Keratinocyte (primary cell): Measurements from ENCODE around the gene FAM120B. TPM values are rescaled to one million over a fixed set of nuclear protein-coding genes. Genes with fewer than 3 reads are reported as not detected.

Source experiments
- DNase-seq: peaks from one replicate; pipeline ENCODE4 v3.0.0-alpha.2; 2011; ENCODE audit warnings: low read depth, missing footprints, low spot score
- FAIRE-seq: peaks from 2 replicates; lab custom pipeline; 2011; peaks lifted over from hg19 to GRCh38; lab: Jason Lieb, UNC
- H2AFZ ChIP-seq: 2 replicates; pipeline ENCODE4 v1.6.0; 2012; ENCODE audit warnings: low read length, control low read depth, inconsistent platforms; ENCODE audit not compliant: control insufficient read depth
- H3K27ac ChIP-seq: 2 replicates; pipeline ENCODE4 v1.5.1; 2011; ENCODE audit warnings: low read length; ENCODE audit not compliant: control insufficient read depth, insufficient read depth
- H3K27me3 ChIP-seq: 3 replicates; pipeline ENCODE4 v1.6.0; 2011; ENCODE audit warnings: low read length; ENCODE audit not compliant: control insufficient read depth, insufficient read depth; ENCODE audit errors: extremely low read depth
- H3K36me3 ChIP-seq, 2 experiments: 2 replicates in 1 of 2; 3 replicates in 1 of 2; pipeline ENCODE4 v1.5.1; 2011; ENCODE audit warnings: low read length in 2 of 2, mild to moderate bottlenecking in 1 of 2; ENCODE audit not compliant: control insufficient read depth in 2 of 2, insufficient read depth in 2 of 2; ENCODE audit errors: extremely low read depth in 1 of 2
- H3K4me1 ChIP-seq: 3 replicates; pipeline ENCODE4 v1.5.1; 2011; ENCODE audit warnings: low read length; ENCODE audit not compliant: control insufficient read depth, insufficient read depth; ENCODE audit errors: extremely low read depth
- H3K4me2 ChIP-seq: 3 replicates; pipeline ENCODE4 v1.6.0; 2011; ENCODE audit warnings: low read depth, low read length; ENCODE audit not compliant: control insufficient read depth, insufficient read depth; ENCODE audit errors: extremely low read depth
- H3K4me3 ChIP-seq, 3 experiments: fragments of 200-600 bp in 1 of 3; sonication (generic) in 1 of 3; 2 replicates in 2 of 3; 3 replicates in 1 of 3; pipeline ENCODE4 v1.5.1; 2011 to 2016; ENCODE audit warnings: low read length in 3 of 3, mild to moderate bottlenecking in 3 of 3, control low read depth in 2 of 3, inconsistent platforms in 1 of 3, low read depth in 1 of 3, mixed read lengths in 1 of 3, mixed run types in 1 of 3, moderate library complexity in 1 of 3; ENCODE audit not compliant: control insufficient read depth in 2 of 3, insufficient read depth in 2 of 3; ENCODE audit errors: extremely low read depth in 1 of 3
- H3K79me2 ChIP-seq: 2 replicates; pipeline ENCODE4 v1.6.0; 2012; ENCODE audit warnings: low read length; ENCODE audit not compliant: control insufficient read depth, insufficient read depth
- H3K9ac ChIP-seq: 3 replicates; pipeline ENCODE4 v1.6.0; 2011; ENCODE audit warnings: low read length; ENCODE audit not compliant: control insufficient read depth, insufficient read depth; ENCODE audit errors: extremely low read depth
- H3K9me1 ChIP-seq: 3 replicates; pipeline ENCODE4 v1.6.0; 2011; ENCODE audit warnings: low read length; ENCODE audit not compliant: control insufficient read depth, insufficient read depth; ENCODE audit errors: extremely low read depth
- H3K9me3 ChIP-seq: 2 replicates; pipeline ENCODE4 v1.5.1; 2012; ENCODE audit warnings: low read depth, low read length; ENCODE audit not compliant: control insufficient read depth
- H4K20me1 ChIP-seq: 3 replicates; pipeline ENCODE4 v1.6.0; 2011; ENCODE audit warnings: low read length; ENCODE audit not compliant: control insufficient read depth, insufficient read depth; ENCODE audit errors: extremely low read depth
- EZH2 ChIP-seq: IDR thresholded peaks from one replicate; pipeline ENCODE4 v1.6.1; 2012; ENCODE audit warnings: inconsistent platforms, mild to moderate bottlenecking, low read length, moderate library complexity
- dilution Hi-C: fragments of 300-500 bp; cut with MboI; formaldehyde crosslinking; loops from one replicate; pipeline ENCODE4 v1.7.0; 2020; ENCODE audit warnings: low sequenced_read_pairs; ENCODE audit not compliant: extremely low pct_ligation_motif_present
- polyA plus RNA-seq, 5 experiments: library from polyadenylated mRNA; depleted of rRNA in 3 of 5; stranded (reverse) in 3 of 5; stranded (forward) in 1 of 5; unstranded in 1 of 5; fragments of >200 nt; gene quantifications; 1 replicate in 1 of 5; 2 replicates in 3 of 5; 3 replicates in 1 of 5; pipeline versions ENCODE4 v1.2.1 to v1.2.3, GENCODE V29; 2011 to 2012; ENCODE audit warnings: missing spikeins in 2 of 5, low read depth in 1 of 5, low replicate concordance in 1 of 5
- TF ChIP-seq, protein P1 (sequence below), 3 experiments: IDR thresholded peaks in 1 of 3; conservative IDR thresholded peaks in 1 of 3; optimal IDR thresholded peaks in 1 of 3; 2 replicates in 2 of 3; 3 replicates in 1 of 3; pipeline versions ENCODE3 to v1.5.1; 2011; ENCODE audit warnings: low read length in 3 of 3, mild to moderate bottlenecking in 3 of 3, moderate library complexity in 2 of 3, control low read depth in 1 of 3, inconsistent platforms in 1 of 3; ENCODE audit not compliant: insufficient read depth in 2 of 3; ENCODE audit errors: extremely low read depth in 1 of 3

Gene FAM120B
- polyA plus RNA-seq, 1 donor (not counting 4 experiments of a cell fraction or from before 2014, with no cell fraction given), result 17.4 TPM

DNA sequence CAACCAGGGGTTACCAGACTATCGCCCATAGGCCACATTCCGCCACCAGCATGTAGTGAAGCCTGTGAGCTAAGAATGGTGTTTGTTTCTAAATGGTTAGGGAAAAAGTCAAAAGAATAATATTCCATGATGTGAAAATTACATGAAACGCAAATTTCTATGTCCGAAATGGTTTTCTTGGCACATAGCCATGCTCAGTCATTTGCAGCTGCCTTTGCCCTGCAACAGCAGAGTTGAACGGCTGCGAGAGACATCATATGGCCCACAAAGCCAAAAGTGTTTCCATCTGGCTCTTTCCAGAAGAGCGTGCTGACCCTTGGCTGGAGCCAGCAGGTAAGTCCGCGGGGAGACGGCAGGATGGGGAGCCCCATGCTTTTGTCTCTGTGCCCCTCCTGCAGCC is 60.7 kb downstream of the FAM120B start:
- Histone ChIP-seq H4K20me1 (no peaks in the 10 kb centered on the region), H3K27ac (no peak overlapping the region), H3K9ac (no peak overlapping the region), H3K36me3 (peaks cover 10% of the 10 kb centered on the region in 2 experiments), H3K9me1 (no peaks in the 10 kb centered on the region), H3K4me2 (no peak overlapping the region), H3K9me3 (no peaks in the 10 kb centered on the region), H3K4me3 (no peak overlapping the region), H3K27me3 (no peaks in the 10 kb centered on the region), H2AFZ (no peak overlapping the region), H3K4me1 (peaks cover 7% of the 10 kb centered on the region), H3K79me2 (no peaks in the 10 kb centered on the region)
- FAIRE-seq (no peak), DNase-seq (no peak)
- dilution Hi-C loops, result no loop called here
- no peak for TF ChIP-seq EZH2
- TF ChIP-seq, protein P1, sequence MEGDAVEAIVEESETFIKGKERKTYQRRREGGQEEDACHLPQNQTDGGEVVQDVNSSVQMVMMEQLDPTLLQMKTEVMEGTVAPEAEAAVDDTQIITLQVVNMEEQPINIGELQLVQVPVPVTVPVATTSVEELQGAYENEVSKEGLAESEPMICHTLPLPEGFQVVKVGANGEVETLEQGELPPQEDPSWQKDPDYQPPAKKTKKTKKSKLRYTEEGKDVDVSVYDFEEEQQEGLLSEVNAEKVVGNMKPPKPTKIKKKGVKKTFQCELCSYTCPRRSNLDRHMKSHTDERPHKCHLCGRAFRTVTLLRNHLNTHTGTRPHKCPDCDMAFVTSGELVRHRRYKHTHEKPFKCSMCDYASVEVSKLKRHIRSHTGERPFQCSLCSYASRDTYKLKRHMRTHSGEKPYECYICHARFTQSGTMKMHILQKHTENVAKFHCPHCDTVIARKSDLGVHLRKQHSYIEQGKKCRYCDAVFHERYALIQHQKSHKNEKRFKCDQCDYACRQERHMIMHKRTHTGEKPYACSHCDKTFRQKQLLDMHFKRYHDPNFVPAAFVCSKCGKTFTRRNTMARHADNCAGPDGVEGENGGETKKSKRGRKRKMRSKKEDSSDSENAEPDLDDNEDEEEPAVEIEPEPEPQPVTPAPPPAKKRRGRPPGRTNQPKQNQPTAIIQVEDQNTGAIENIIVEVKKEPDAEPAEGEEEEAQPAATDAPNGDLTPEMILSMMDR (optimal IDR thresholded peaks at IDR 0.05 in 1 of 3, IDR thresholded peaks at IDR 0.05 in 1 of 3, conservative IDR thresholded peaks at IDR 0.05 in 1 of 3; ENCODE audit: extremely low read depth in 1 of 3, insufficient read depth in 2 of 3, low read length in 3 of 3), result no peak

DNA sequence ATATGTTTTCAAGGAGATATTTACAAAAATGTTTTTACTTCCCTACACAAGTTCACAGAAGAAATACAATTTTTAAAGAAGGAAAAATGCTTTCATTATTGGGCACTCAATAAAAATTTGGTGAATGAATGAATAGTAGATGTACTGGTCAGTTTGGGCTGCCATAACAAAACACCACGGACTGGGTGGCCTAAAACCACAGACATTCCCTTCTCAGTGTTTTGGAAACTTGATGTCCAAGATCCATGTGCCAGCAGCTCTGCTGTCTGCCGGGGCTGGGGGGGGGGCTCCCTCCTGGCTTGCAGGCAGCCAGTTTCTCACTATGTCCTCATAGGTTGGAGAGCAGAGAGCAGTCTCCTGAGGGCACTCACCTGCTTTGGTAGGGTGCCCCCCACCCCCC is 62.0 kb downstream of the FAM120B start:
- peaks cover 7% of the 10 kb centered on the region for H3K4me1 ChIP-seq
- H3K27ac ChIP-seq, result no peak overlapping the region
- H3K36me3 ChIP-seq, result peaks cover 9% of the 10 kb centered on the region in 2 experiments
- H3K9me1 ChIP-seq, result no peaks in the 10 kb centered on the region
- H3K9ac ChIP-seq, result no peak overlapping the region
- H4K20me1 ChIP-seq, result no peaks in the 10 kb centered on the region
- FAIRE-seq (no peak), DNase-seq (no peak)
- no peak overlapping the region for H2AFZ ChIP-seq
- dilution Hi-C loops, result no loop called here
- H3K4me3 ChIP-seq, result no peak overlapping the region
- H3K27me3 ChIP-seq, result no peaks in the 10 kb centered on the region
- no peak overlapping the region for H3K4me2 ChIP-seq
- TF ChIP-seq, protein P1 (optimal IDR thresholded peaks at IDR 0.05 in 1 of 3, IDR thresholded peaks at IDR 0.05 in 1 of 3, conservative IDR thresholded peaks at IDR 0.05 in 1 of 3; ENCODE audit: extremely low read depth in 1 of 3, insufficient read depth in 2 of 3, low read length in 3 of 3), result no peak
- TF ChIP-seq EZH2, result no peak
- H3K9me3 ChIP-seq, result no peaks in the 10 kb centered on the region
- H3K79me2 ChIP-seq, result no peaks in the 10 kb centered on the region
